Measurements from ENCODE around the gene MEF2D.

Gene MEF2D

DNA sequence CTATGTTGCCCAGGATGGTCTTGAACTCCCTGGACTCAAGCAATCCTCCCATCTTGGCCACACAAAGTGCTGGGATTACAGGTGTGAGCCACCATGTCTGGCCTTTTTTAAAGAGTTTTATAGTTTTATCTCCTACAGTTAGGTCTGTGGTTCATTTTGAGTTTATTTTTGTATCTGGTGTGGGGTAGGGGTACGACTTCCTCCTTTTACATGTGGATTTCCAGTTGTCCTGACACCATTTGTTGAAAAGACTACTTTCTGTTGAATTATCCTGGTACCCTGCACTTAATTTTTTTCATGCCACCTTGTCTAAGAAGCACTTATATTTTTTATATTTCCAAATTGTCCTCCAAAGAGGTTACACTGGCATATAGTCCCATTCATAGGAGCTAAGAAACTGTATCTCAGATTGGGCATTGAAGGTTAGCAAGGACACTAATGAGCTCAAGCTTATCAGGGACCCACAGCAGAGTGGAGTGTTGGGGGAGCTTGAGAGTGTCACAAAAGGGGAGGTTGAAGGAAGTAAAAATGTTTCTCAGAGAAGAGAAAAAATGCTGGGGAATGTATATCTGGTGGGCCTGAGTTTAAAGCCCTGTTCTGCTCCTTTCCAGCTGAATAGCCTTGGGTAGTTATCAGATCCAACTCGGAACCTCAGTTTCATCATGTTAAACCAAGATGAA, 23.4 kb upstream of the MEF2D start:
- no peak for DNase-seq (ENCODE audit: low read depth)

DNA sequence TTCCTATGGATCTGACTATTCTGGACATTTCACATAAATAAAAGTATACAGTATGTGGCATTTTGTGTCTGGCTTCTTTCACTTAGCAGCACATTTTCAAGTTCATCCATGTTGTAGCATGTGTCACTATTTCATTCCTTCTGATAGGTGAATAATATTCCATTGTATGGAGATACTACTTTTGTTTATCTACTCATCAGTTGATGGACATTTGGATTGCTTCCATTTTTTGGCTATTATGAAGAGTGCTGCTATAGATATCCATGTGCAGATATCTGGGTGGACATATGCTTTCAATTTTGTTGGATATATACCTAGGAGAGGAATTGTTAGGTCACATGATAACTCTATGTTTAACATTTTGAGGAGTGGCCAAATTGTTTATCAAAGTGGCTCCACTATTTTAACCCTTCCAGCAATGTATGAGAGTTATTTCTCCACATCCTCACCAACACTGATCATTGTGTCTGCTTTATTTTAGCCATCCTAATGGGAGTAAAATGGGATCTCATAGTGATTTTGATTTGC, 21.9 kb upstream of the MEF2D start:
- DNase-seq (ENCODE audit: low read depth), result no peak

GRCh38 chr1:156517748-156518147, 17.2 kb upstream of the MEF2D start:
- peak; percentile 40 for DNase-seq (ENCODE audit: low read depth)

- no peak for DNase-seq (ENCODE audit: low read depth)
These were observed 16.2 kb upstream of the MEF2D start for GRCh38 chr1:156516821-156517220.

- no peak for DNase-seq (ENCODE audit: low read depth)
These were observed 15.4 kb upstream of the MEF2D start for GRCh38 chr1:156515956-156516355.

GRCh38 chr1:156513185-156513584, 12.6 kb upstream of the MEF2D start:
- peak; percentile 28 for DNase-seq (ENCODE audit: low read depth)

- peak; percentile 40 for DNase-seq (ENCODE audit: low read depth)
These were observed 11.1 kb upstream of the MEF2D start for GRCh38 chr1:156511644-156512043.

- DNase-seq (ENCODE audit: low read depth), result peak; percentile 95
These were observed 10.1 kb upstream of the MEF2D start for GRCh38 chr1:156510709-156511108.

DNA sequence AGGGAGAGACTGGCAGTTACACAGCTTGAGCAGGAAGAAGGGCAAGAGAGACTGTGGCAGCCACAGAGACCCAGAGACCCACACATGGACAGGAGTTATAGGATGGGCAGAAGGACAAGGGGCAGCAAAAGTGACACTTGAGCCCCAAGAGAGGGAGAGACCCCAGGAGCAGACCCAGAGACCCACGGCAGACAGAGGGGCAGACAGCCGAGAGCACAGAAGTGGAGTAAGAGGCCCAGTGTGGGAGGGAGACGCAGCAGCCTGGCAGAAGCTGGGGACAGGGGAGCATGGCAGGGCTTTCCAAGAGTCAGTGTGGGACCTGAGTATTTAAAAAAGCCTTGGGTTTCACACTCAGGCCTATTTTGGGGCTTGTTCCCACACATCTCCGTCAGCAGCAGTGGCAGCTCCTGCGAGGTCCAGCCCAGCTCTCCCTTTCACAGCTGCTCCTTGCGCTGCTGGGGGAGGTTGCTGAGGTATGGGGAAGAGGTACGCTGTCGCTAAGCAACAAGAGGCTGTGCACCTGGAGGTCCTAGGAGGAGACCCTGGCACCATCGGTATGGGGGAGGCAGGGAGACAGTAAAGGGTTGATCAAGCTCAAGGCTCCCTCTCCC, 9.0 kb upstream of the MEF2D start:
- DNase-seq (ENCODE audit: low read depth), result no peak

GRCh38 chr1:156508955-156509234, 8.3 kb upstream of the MEF2D start:
- DNase-seq (ENCODE audit: low read depth), result no peak

GRCh38 chr1:156508205-156508954, 7.8 kb upstream of the MEF2D start:
- peak; percentile 79 for DNase-seq (ENCODE audit: low read depth)

GRCh38 chr1:156506450-156506849, 5.9 kb upstream of the MEF2D start:
- DNase-seq (ENCODE audit: low read depth), result no peak

GRCh38 chr1:156505679-156506298, 5.2 kb upstream of the MEF2D start:
- DNase-seq (ENCODE audit: low read depth), result no peak

DNA sequence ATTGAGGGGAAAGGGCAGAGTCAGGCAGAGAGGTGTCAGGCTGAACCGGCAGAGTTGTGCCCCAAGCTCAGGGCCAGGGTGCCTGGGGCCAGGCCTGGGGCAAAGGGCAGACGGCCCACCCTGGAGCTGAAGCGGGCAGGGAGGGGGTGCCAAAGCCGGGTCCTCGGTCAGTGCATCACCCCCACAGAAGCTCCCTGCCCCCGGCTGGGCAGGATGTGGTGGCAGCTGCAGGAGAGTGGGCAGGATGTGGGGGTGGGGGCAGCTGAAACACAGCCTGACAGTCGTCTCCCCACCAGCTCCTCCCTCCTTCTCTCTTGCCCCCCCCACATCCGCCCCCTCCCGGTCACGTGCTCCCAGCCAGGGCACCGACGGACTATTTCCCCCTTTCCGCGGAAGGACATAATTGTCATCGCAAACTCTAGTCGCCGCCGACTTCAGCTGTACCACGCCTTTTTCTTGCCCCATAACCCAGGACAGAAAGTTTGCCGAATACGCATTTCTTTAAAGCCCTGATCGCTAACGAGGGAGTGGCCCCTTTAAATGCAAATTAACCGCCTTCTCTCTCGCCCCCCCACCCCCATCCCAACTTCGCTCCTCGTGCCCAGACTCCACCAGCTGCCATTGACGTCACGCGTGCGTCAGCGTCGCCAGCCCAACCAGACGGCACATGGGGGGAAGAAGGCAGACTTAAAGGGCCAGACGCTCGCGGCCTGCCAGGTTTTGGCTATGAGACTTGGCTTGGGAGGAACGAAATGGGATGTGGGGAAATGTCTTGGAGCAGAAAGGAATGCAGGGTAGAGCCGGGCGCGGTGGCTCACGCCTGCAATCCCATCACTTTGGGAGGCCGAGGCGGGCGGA, 4.5 kb upstream of the MEF2D start:
- DNase-seq (ENCODE audit: low read depth), result peak; percentile 99

- DNase-seq (ENCODE audit: low read depth), result peak; percentile 23
These were observed 3.9 kb upstream of the MEF2D start for GRCh38 chr1:156504438-156504813.

GRCh38 chr1:156503698-156504437, 3.3 kb upstream of the MEF2D start:
- DNase-seq (ENCODE audit: low read depth), result peak; percentile 24

- peak; percentile 97 for DNase-seq (ENCODE audit: low read depth)
These were observed 2.5 kb upstream of the MEF2D start for GRCh38 chr1:156502894-156503697.

DNA sequence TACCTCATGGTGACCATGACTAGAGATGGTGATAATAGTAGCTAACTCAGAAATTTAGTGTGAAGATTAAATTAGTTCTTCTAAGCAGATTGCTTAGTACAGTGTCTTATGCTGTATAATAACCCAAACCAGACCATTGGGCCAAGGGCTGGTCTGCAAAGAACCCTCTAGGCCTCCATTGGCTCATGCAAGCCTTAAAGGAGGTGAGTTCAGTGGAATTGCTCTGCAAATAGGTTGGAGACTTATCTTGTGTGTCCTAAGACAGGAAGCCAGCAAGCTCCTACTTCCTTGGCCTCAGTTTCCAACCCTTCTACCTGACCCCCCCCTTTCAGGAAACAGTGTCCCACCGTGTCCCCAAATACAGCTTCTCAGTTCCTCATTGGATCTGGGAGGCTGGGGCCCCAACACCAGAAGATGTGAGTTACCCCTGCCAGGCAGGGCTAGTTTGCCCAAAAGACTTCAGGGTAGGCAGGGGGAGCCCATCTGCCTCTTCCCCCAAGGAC, 1.9 kb upstream of the MEF2D start:
- no peak for DNase-seq (ENCODE audit: low read depth)

DNA sequence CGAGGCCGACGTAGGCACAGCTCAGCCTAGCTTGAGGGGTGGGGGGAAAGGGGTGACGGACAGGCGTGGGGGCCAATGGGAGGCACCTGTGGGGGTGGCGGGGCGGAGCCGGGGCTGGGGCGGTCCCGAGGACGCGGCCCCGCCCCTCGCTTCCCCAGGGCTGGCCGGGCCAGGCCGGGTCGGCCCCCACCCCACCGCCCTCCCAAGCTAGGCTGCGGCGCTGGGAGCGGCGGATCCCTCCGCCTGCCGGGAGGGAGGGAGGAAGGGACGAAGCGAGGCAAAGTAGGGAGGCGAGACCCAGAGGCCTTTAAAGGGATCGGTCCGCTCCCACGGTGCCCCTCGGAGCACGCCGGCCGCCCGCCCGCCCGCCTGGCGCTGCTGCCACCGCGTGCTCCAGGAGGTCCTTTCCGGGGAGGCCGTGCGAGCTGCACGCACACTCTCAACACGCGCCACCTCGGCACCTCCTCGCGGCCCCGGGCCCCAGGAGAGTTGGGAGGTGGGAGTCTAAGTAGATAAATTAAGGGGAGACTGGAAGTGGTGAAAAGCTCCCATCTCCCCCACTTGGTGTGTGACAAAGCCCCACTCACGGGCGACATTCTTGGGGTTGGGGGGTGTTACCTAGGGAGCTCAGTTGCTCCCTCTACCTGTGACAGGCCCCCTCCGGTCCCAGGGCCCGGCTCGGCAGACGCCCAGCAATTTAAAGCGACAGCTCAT, 375 bp upstream of the MEF2D start:
- DNase-seq (ENCODE audit: low read depth), result peak; percentile 96

Measured in EH (cell line).